Immature natural killer cell (primary cell): ENCODE data around the gene KLHL29. TPM values are rescaled to one million over a fixed set of nuclear protein-coding genes. Genes with fewer than 3 reads are reported as not detected.

Source experiments
- DNase-seq, 3 donors: peaks; one replicate each; pipeline ENCODE4 v3.0.0; 2022; ENCODE audit warnings: mixed read lengths in 1 of 3
- H3K27ac Mint-ChIP-seq, 6 donors: one replicate each; pipeline ENCODE4 v1.8.0; 2020; ENCODE audit warnings: mixed read lengths in 6 of 6, mild to moderate bottlenecking in 5 of 6, inconsistent platforms in 4 of 6, moderate library complexity in 3 of 6
- H3K27me3 Mint-ChIP-seq, 3 donors: one replicate each; pipeline ENCODE4 v1.8.0; 2020 to 2021; ENCODE audit warnings: low read depth in 3 of 3, mild to moderate bottlenecking in 3 of 3, mixed read lengths in 3 of 3, moderate library complexity in 3 of 3, inconsistent platforms in 1 of 3
- H3K36me3 Mint-ChIP-seq, 3 donors: one replicate each; pipeline ENCODE4 v1.8.0; 2020; ENCODE audit warnings: mixed read lengths in 3 of 3, inconsistent platforms in 2 of 3, mild to moderate bottlenecking in 2 of 3
- H3K4me1 Mint-ChIP-seq, 2 donors: one replicate each; pipeline ENCODE4 v1.8.0; 2020; ENCODE audit warnings: inconsistent platforms in 2 of 2, mild to moderate bottlenecking in 2 of 2, mixed read lengths in 2 of 2, moderate library complexity in 1 of 2
- H3K4me3 Mint-ChIP-seq, 5 donors: one replicate each; pipeline ENCODE4 v1.8.0; 2020; ENCODE audit warnings: mild to moderate bottlenecking in 5 of 5, mixed read lengths in 5 of 5, inconsistent platforms in 3 of 5, moderate library complexity in 3 of 5
- H3K9me3 Mint-ChIP-seq, 6 donors: one replicate each; pipeline ENCODE4 v1.8.0; 2020; ENCODE audit warnings: mild to moderate bottlenecking in 6 of 6, mixed read lengths in 6 of 6, inconsistent platforms in 4 of 6, moderate library complexity in 3 of 6
- polyA plus RNA-seq, 3 donors: library from polyadenylated mRNA; unstranded; fragments of 300-500 nt; fragmentation: Illumina TruSeq; gene quantifications; one replicate each; pipeline ENCODE4 v1.2.3, GENCODE V29; 2021

The KLHL29 gene
- polyA plus RNA-seq, 3 donors from 2014 or later: 0.02 to 0.41 TPM; not detected in 1

DNA sequence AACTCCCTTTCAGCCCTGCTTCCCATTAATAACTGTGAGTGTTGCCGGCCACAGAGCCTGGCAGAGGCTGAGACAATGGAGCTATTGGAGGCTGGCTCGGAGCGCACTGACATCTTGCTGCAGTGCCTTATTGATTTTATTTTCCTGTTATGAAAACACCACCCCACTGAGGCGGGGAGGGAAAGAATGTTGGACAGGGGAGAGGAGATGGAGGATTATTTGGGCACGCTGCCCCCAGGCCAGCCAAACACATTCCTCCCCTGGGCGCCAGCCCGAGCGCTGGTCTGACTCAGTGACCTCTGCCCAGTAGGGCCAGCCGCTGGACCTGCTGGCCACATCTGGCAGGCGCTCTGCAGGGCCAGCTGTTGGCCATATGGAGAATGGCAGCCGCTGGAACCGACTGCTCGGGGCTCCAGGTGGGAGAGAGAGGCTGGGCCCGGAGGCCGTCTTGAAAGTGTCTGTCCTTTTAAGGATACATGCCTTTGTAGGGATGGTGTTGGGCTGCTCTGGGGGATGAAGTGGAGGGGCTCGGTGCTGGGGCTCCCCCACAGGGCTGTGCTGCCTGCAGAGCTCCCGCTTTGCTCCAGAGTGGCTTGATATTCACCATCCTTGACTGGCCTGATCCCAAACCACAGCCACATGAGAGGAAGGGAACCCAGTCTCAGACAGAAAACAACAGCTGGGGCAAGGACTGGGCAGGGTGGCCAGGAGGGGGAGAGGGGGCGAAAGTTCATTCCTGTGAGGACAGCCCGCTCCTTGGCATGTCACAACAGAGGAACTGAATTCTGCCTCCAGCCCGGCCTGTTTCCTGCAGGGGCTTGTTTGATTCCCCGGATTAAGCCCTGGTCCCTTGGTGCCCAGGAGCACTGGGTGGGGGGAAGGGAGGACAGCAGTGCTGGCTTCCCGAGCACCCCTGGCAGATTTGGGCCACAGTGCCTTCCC is 179.0 kb downstream of the KLHL29 start:
- Mint-ChIP-seq H3K4me1 (no peaks in the 10 kb centered on the region), H3K9me3 (no peaks in the 10 kb centered on the region), H3K36me3 (no peaks in the 10 kb centered on the region), H3K27me3 (peaks cover 0 to 4% (median 0%) of the 10 kb centered on the region in 3 donors), H3K27ac (no peak overlapping the region), H3K4me3 (no peak overlapping the region)
- no peak for DNase-seq

DNA sequence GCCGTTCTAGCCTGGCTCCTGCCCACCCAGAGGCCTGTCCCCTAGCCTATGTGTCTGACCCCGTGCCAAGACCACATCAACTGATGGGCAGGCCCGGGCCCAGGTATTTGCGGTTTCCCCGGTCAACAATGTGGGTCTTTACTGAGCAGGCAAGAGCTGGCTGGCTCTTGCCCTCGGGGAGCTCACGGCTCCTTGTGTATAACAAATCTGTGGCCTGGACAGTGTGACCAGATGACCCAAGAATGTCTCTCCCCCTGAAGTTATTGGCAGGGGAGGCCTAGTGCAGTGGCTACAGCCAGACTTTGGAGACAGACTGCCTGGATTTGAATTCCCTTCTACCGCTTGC is 179.6 kb downstream of the KLHL29 start:
- Mint-ChIP-seq H3K27me3 (peaks cover 0 to 4% (median 3%) of the 10 kb centered on the region in 3 donors), H3K27ac (no peak overlapping the region), H3K36me3 (no peaks in the 10 kb centered on the region), H3K4me3 (no peak overlapping the region), H3K4me1 (no peaks in the 10 kb centered on the region), H3K9me3 (no peaks in the 10 kb centered on the region)
- no peak for DNase-seq

DNA sequence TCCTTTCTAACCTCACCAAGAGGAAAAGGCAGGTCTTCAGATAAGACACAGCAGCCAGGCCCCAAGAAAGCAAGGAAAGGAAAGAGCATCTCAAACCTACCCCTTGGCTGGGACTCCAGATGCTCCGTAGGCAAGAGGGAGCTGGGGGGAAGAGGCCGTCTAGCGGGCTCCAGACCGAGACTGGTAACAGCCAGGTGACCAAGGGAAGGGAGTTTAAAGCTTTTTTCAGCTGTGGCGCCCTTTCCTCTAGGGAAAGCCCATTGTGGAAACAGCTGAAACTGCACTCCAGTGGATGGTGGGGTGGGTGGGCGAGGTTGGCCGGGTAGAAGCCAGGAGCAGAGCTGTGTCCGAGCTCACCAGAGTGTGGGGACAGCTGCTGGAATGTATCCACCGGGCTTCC is 180.4 kb downstream of the KLHL29 start:
- H3K4me1 Mint-ChIP-seq: no peaks in the 10 kb centered on the region
- no peaks in the 10 kb centered on the region for H3K9me3 Mint-ChIP-seq
- H3K36me3 Mint-ChIP-seq: no peaks in the 10 kb centered on the region
- H3K27me3 Mint-ChIP-seq: peaks cover 0 to 4% (median 3%) of the 10 kb centered on the region in 3 donors
- H3K4me3 Mint-ChIP-seq: no peak overlapping the region
- DNase-seq: no peak
- no peak overlapping the region for H3K27ac Mint-ChIP-seq

- H3K4me3 Mint-ChIP-seq: no peak overlapping the region
- no peaks in the 10 kb centered on the region for H3K9me3 Mint-ChIP-seq
- no peaks in the 10 kb centered on the region for H3K4me1 Mint-ChIP-seq
- H3K36me3 Mint-ChIP-seq: no peaks in the 10 kb centered on the region
- no peak overlapping the region for H3K27ac Mint-ChIP-seq
- DNase-seq: no peak
- peaks cover 0 to 4% (median 3%) of the 10 kb centered on the region in 3 donors for H3K27me3 Mint-ChIP-seq
These were observed 180.8 kb downstream of the KLHL29 start for GRCh38 chr2:23565814-23566213.

GRCh38 chr2:23566241-23567142 is 181.5 kb downstream of the KLHL29 start:
- H3K9me3 Mint-ChIP-seq: no peaks in the 10 kb centered on the region
- H3K27me3 Mint-ChIP-seq: peaks cover 0 to 4% (median 3%) of the 10 kb centered on the region in 3 donors
- H3K27ac Mint-ChIP-seq: no peak overlapping the region
- DNase-seq: no peak
- H3K36me3 Mint-ChIP-seq: no peaks in the 10 kb centered on the region
- H3K4me1 Mint-ChIP-seq: no peaks in the 10 kb centered on the region
- no peak overlapping the region for H3K4me3 Mint-ChIP-seq

- no peaks in the 10 kb centered on the region for H3K9me3 Mint-ChIP-seq
- DNase-seq: no peak
- H3K36me3 Mint-ChIP-seq: no peaks in the 10 kb centered on the region
- peaks cover 0 to 5% (median 4%) of the 10 kb centered on the region in 3 donors for H3K27me3 Mint-ChIP-seq
- H3K4me1 Mint-ChIP-seq: no peaks in the 10 kb centered on the region
- H3K27ac Mint-ChIP-seq: no peak overlapping the region
- H3K4me3 Mint-ChIP-seq: no peak overlapping the region
These were observed 182.3 kb downstream of the KLHL29 start for GRCh38 chr2:23567161-23567756.

- H3K27ac Mint-ChIP-seq: no peak overlapping the region
- DNase-seq: no peak
- no peaks in the 10 kb centered on the region for H3K9me3 Mint-ChIP-seq
- H3K4me1 Mint-ChIP-seq: no peaks in the 10 kb centered on the region
- H3K36me3 Mint-ChIP-seq: no peaks in the 10 kb centered on the region
- no peak overlapping the region for H3K4me3 Mint-ChIP-seq
- peaks cover 0 to 6% (median 4%) of the 10 kb centered on the region in 3 donors for H3K27me3 Mint-ChIP-seq
These were observed 183.2 kb downstream of the KLHL29 start for GRCh38 chr2:23568211-23568610.

DNA sequence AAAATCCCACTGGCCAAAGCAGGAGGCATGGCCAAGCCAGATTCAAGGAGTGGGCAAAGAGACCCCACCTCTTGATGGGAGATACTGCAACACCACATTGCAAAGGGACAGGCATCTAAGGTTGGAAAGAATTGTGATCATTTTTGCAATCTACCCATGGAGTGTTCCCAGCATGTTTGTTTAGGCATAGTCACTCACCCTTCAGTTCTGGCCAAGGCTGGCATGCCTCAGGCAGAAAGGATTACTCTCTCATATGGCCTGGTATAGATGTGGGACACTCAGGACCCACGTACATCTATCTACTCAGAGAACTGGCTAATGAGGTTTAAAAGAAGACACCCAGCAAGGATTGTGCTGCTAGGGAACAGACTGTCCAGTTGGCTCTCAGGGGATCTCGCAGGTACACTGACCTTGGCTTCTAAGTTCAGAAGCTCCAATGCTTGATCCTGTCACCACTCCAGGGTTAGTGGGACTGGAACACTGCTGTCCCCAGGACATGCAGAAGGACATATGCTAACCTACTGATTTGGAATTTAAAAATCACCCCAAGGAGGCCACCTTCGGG is 183.7 kb downstream of the KLHL29 start:
- no peak overlapping the region for H3K27ac Mint-ChIP-seq
- no peak overlapping the region for H3K4me3 Mint-ChIP-seq
- H3K36me3 Mint-ChIP-seq: no peaks in the 10 kb centered on the region
- no peak for DNase-seq
- H3K4me1 Mint-ChIP-seq: no peaks in the 10 kb centered on the region
- H3K9me3 Mint-ChIP-seq: no peaks in the 10 kb centered on the region
- H3K27me3 Mint-ChIP-seq: peaks cover 0 to 6% (median 4%) of the 10 kb centered on the region in 3 donors

GRCh38 chr2:23569761-23570365 is 184.9 kb downstream of the KLHL29 start:
- no peaks in the 10 kb centered on the region for H3K9me3 Mint-ChIP-seq
- H3K4me3 Mint-ChIP-seq: no peak overlapping the region
- H3K4me1 Mint-ChIP-seq: no peaks in the 10 kb centered on the region
- H3K27ac Mint-ChIP-seq: no peak overlapping the region
- no peaks in the 10 kb centered on the region for H3K36me3 Mint-ChIP-seq
- peaks cover 0 to 9% (median 4%) of the 10 kb centered on the region in 3 donors for H3K27me3 Mint-ChIP-seq
- no peak for DNase-seq

DNA sequence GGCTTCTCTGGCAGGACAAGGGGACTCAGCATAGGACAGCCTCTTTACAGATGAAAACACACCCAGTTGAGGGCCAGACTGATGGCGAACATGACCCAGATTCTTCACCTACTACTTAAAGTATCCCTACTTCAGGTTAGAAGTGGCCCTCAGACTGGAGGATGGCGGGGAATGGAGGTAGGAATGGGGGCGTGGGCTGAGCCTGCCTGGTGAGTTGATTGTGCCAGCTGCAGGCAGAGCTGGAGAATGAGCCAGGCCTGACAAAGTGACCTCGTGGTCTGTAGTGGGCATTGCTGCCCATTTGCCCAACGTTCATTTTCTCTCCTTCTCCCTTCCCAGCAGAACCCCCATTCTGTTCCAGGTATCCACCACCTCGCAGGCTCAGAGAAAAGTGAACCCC is 186.1 kb downstream of the KLHL29 start:
- no peak overlapping the region for H3K4me3 Mint-ChIP-seq
- no peaks in the 10 kb centered on the region for H3K36me3 Mint-ChIP-seq
- no peak for DNase-seq
- no peak overlapping the region for H3K27ac Mint-ChIP-seq
- no peaks in the 10 kb centered on the region for H3K9me3 Mint-ChIP-seq
- peaks cover 0 to 9% (median 4%) of the 10 kb centered on the region in 3 donors for H3K27me3 Mint-ChIP-seq
- H3K4me1 Mint-ChIP-seq: no peaks in the 10 kb centered on the region

- Mint-ChIP-seq H3K4me3 (no peak overlapping the region), H3K27me3 (peaks cover 0 to 11% (median 4%) of the 10 kb centered on the region in 3 donors), H3K9me3 (no peaks in the 10 kb centered on the region), H3K4me1 (no peaks in the 10 kb centered on the region), H3K27ac (no peak overlapping the region), H3K36me3 (no peaks in the 10 kb centered on the region)
- DNase-seq: no peak
These were observed 186.7 kb downstream of the KLHL29 start for GRCh38 chr2:23571527-23572282.

- Mint-ChIP-seq H3K36me3 (no peaks in the 10 kb centered on the region), H3K27me3 (peaks cover 0 to 10% (median 0%) of the 10 kb centered on the region in 3 donors), H3K9me3 (no peaks in the 10 kb centered on the region), H3K27ac (no peak overlapping the region), H3K4me1 (no peaks in the 10 kb centered on the region), H3K4me3 (no peak overlapping the region)
- DNase-seq: no peak
These were observed 190.1 kb downstream of the KLHL29 start for GRCh38 chr2:23574919-23575654.
